DND-41 (cell line): Measurements from ENCODE around the gene MICB.

Experiments
- ATAC-seq: fragments of 200-7000 bp; cut with Tn5 transposase; 3 replicates; pipeline ENCODE4 v1.9.1; 2021; ENCODE audit warnings: low read depth; ENCODE audit not compliant: insufficient read depth
- DNase-seq: peaks from one replicate; pipeline ENCODE4 v3.0.0-alpha.2; 2020
- H2AFZ ChIP-seq: 2 replicates; pipeline ENCODE4 v1.6.0; 2012; ENCODE audit warnings: low read depth, low read length
- H3K27ac ChIP-seq: 2 replicates; pipeline ENCODE4 v1.5.1; 2012; ENCODE audit warnings: low read length, inconsistent platforms
- H3K27me3 ChIP-seq: fragments of 200-600 bp; sonication (generic); 2 replicates; pipeline ENCODE4 v1.6.0; 2012; ENCODE audit warnings: low read length, mild to moderate bottlenecking, inconsistent platforms; ENCODE audit not compliant: insufficient read depth, poor library complexity
- H3K36me3 ChIP-seq: 2 replicates; pipeline ENCODE4 v1.5.1; 2012; ENCODE audit warnings: low read length, inconsistent platforms; ENCODE audit not compliant: insufficient read depth
- H3K4me1 ChIP-seq: 2 replicates; pipeline ENCODE4 v1.5.1; 2012; ENCODE audit warnings: mild to moderate bottlenecking, low read length; ENCODE audit not compliant: insufficient read depth
- H3K4me2 ChIP-seq: 2 replicates; pipeline ENCODE4 v1.6.0; 2012; ENCODE audit warnings: mild to moderate bottlenecking, moderate library complexity, low read length, inconsistent platforms; ENCODE audit not compliant: insufficient read depth
- H3K4me3 ChIP-seq, 2 experiments: fragments of 200-600 bp in 1 of 2; shearing (Covaris generic) in 1 of 2; 2 replicates each; pipeline ENCODE4 v1.5.1; 2012 to 2016; ENCODE audit warnings: inconsistent platforms in 2 of 2, low read length in 2 of 2, mild to moderate bottlenecking in 2 of 2, low read depth in 1 of 2, moderate library complexity in 1 of 2
- H3K79me2 ChIP-seq: 2 replicates; pipeline ENCODE4 v1.6.0; 2012; ENCODE audit warnings: low read length, inconsistent platforms; ENCODE audit not compliant: insufficient read depth
- H3K9ac ChIP-seq: 2 replicates; pipeline ENCODE4 v1.6.0; 2012; ENCODE audit warnings: low read depth, mild to moderate bottlenecking, inconsistent platforms, low read length, moderate library complexity
- H3K9me3 ChIP-seq: 2 replicates; pipeline ENCODE4 v1.5.1; 2012; ENCODE audit warnings: low read length, moderate library complexity, mild to moderate bottlenecking, inconsistent platforms; ENCODE audit not compliant: insufficient read depth, severe bottlenecking
- H4K20me1 ChIP-seq: 2 replicates; pipeline ENCODE4 v1.6.0; 2012; ENCODE audit warnings: low read length; ENCODE audit not compliant: insufficient read depth
- EZH2 ChIP-seq: IDR thresholded peaks from 3 replicates; pipeline ENCODE4 v1.6.1; 2012; ENCODE audit warnings: borderline replicate concordance, low read depth, mild to moderate bottlenecking, moderate library complexity, low read length, inconsistent platforms; ENCODE audit not compliant: severe bottlenecking
- TF ChIP-seq, protein P1 (sequence below): IDR thresholded peaks from 2 replicates; pipeline ENCODE4 v1.5.1; 2012; ENCODE audit warnings: borderline replicate concordance, low read length, moderate library complexity, mild to moderate bottlenecking; ENCODE audit not compliant: poor library complexity, severe bottlenecking; ENCODE audit errors: extremely low read depth

Gene MICB

DNA sequence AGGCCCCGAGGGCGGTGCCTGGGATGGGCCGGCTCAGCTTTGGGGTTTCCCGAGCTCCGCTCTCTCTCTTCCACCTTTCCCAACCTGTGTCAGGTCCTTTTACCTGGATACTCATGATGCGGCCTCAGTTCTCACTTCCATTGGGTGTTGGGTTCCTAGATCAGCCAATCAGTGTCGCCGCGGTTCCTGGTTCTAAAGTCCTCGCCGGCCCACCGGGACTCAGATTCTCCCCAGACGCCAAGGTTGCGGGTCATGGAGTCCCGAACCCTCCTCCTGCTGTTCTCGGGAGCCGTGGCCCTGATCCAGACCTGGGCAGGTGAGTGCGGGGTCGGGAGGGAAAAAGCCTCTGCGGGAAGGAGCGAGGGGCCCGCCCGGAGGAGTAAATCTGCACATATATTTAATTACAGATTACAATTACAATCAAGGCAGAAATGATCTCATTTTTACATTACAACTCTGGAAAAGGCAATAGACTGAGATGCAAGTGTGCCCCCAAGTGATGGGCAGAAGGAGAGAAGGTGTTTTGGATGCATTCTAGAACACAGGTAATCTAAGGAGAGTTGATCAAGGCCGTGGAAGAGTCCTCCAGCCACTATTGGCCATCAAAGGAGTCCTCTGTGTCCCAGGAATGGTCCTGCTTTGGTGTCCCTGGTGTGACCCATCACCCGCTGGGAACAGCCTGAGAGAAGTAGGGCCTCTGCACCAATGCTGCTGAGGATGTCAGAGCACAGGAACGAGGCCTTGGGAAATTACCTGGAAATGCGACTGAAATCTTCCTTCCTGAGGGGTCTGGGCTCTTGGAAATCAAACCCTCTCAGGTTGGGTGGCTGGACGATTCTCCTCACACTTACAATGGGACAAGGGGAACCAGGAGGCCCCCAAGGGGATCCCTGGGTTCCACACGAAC is 34.7 kb upstream of the MICB start:
- DNase-seq (no peak), ATAC-seq (no peak)
- Histone ChIP-seq H3K9me3 (no peaks in the 10 kb centered on the region), H3K27me3 (no peaks in the 10 kb centered on the region), H3K4me2 (no peak overlapping the region), H3K36me3 (no peaks in the 10 kb centered on the region), H3K79me2 (no peaks in the 10 kb centered on the region), H3K27ac (no peak overlapping the region), H3K4me3 (no peak overlapping the region), H2AFZ (no peak overlapping the region), H3K4me1 (no peaks in the 10 kb centered on the region), H3K9ac (no peak overlapping the region), H4K20me1 (0 out of 2 replicates have a peak, but pooled peaks cover 4% of the 10 kb centered on the region)
- TF ChIP-seq, protein P1, sequence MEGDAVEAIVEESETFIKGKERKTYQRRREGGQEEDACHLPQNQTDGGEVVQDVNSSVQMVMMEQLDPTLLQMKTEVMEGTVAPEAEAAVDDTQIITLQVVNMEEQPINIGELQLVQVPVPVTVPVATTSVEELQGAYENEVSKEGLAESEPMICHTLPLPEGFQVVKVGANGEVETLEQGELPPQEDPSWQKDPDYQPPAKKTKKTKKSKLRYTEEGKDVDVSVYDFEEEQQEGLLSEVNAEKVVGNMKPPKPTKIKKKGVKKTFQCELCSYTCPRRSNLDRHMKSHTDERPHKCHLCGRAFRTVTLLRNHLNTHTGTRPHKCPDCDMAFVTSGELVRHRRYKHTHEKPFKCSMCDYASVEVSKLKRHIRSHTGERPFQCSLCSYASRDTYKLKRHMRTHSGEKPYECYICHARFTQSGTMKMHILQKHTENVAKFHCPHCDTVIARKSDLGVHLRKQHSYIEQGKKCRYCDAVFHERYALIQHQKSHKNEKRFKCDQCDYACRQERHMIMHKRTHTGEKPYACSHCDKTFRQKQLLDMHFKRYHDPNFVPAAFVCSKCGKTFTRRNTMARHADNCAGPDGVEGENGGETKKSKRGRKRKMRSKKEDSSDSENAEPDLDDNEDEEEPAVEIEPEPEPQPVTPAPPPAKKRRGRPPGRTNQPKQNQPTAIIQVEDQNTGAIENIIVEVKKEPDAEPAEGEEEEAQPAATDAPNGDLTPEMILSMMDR = no peak
- TF ChIP-seq EZH2 = no peak

DNA sequence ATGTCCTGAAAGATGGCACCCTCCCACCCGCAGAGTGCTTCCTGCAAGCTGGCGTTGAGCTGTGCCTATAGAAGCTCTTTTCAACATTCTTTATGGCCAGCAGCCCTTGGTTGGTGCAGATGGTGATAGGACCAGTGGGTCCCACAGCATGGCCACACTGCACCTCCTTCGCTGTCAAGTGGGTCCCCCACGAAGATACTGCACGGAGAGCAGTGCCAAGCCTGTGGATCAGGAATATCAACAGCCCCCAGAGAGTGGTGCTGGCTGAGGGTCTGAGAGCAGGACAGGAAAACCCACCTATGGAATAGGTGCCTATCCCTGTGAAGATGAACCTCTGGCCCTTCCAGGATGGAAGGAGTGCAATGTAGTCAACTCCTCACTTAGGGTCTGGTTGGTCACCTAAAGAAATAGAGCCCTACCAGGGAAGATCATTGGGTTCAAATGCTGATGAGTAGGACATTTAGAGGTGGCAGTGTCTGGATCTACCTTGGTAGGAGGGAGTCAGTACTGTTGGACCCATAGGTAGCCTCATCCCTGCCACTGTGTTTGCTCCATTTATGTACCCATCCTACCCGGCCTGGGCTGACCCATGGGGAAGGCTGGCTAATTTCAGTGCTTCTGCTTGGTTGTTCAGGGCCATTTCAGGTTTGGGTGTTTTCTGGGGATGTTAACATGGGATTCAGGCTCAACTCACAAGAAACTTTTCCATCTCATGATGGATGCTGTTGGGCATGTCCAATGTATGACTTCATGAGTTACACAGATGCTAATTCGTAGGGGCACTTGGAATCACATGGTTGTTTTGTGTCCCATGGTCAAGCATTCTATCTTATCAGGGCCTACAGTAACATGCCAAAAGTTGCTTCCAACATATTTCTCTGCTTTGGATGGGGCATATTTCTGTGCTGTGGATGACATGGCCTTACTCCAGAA is 33.4 kb upstream of the MICB start:
- Histone ChIP-seq H3K4me1 (no peaks in the 10 kb centered on the region), H3K79me2 (no peaks in the 10 kb centered on the region), H2AFZ (no peak overlapping the region), H3K36me3 (no peaks in the 10 kb centered on the region), H4K20me1 (0 out of 2 replicates have a peak, but pooled peaks cover 4% of the 10 kb centered on the region), H3K4me3 (no peak overlapping the region), H3K4me2 (no peak overlapping the region), H3K27ac (no peak overlapping the region), H3K9ac (no peak overlapping the region), H3K9me3 (no peaks in the 10 kb centered on the region), H3K27me3 (no peaks in the 10 kb centered on the region)
- no peak for TF ChIP-seq EZH2
- TF ChIP-seq, protein P1 = no peak
- no peak for ATAC-seq
- no peak for DNase-seq

- no peaks in the 10 kb centered on the region for H3K9me3 ChIP-seq
- H3K27ac ChIP-seq = no peak overlapping the region
- no peak overlapping the region for H2AFZ ChIP-seq
- ATAC-seq = no peak
- H3K9ac ChIP-seq = no peak overlapping the region
- no peaks in the 10 kb centered on the region for H3K36me3 ChIP-seq
- H3K27me3 ChIP-seq = no peaks in the 10 kb centered on the region
- no peak for DNase-seq
- TF ChIP-seq, protein P1 = no peak
- no peak for TF ChIP-seq EZH2
- H3K79me2 ChIP-seq = no peaks in the 10 kb centered on the region
- no peaks in the 10 kb centered on the region for H3K4me1 ChIP-seq
- no peak overlapping the region for H3K4me3 ChIP-seq
- 0 out of 2 replicates have a peak, but pooled peaks cover 4% of the 10 kb centered on the region for H4K20me1 ChIP-seq
- no peak overlapping the region for H3K4me2 ChIP-seq
Measured at GRCh38 chr6:31465185-31465536, 32.8 kb upstream of the MICB start.
